ENCODE data around the gene LAMTOR1.
A peak's percentile ranks its signal among the peaks of the same experiment; 100 is the strongest.

Gene LAMTOR1

GRCh38 chr11:72078477-72078876 is 24.6 kb downstream of the LAMTOR1 start:
- peak overlapping the region in 1 of 2 donors; percentile 75 for H3K4me3 ChIP-seq (replicated peaks in 1 of 2; ENCODE audit: low read depth in 2 of 2, low read length in 2 of 2)
- no peak for TF ChIP-seq CTCF (IDR thresholded peaks at IDR 0.05; ENCODE audit: low read depth, low read length)
- peak in 1 of 2 donors; percentile 45 for DNase-seq (ENCODE audit: low read depth in 2 of 2)

GRCh38 chr11:72075756-72076155 is 27.3 kb downstream of the LAMTOR1 start:
- no peak overlapping the region for H3K4me3 ChIP-seq (replicated peaks in 1 of 2; ENCODE audit: low read depth in 2 of 2, low read length in 2 of 2)
- no peak for DNase-seq (ENCODE audit: low read depth in 2 of 2)
- TF ChIP-seq CTCF (IDR thresholded peaks at IDR 0.05; ENCODE audit: low read depth, low read length), result no peak

GRCh38 chr11:72075109-72075508 is 28.0 kb downstream of the LAMTOR1 start:
- no peak for TF ChIP-seq CTCF (IDR thresholded peaks at IDR 0.05; ENCODE audit: low read depth, low read length)
- no peak overlapping the region for H3K4me3 ChIP-seq (replicated peaks in 1 of 2; ENCODE audit: low read depth in 2 of 2, low read length in 2 of 2)
- peak in 1 of 2 donors; percentile 26 for DNase-seq (ENCODE audit: low read depth in 2 of 2)

- H3K4me3 ChIP-seq (replicated peaks in 1 of 2; ENCODE audit: low read depth in 2 of 2, low read length in 2 of 2), result peak overlapping the region in 1 of 2 donors; percentile 0
- no peak for TF ChIP-seq CTCF (IDR thresholded peaks at IDR 0.05; ENCODE audit: low read depth, low read length)
- peak; percentile 78 to 85 for DNase-seq (ENCODE audit: low read depth in 2 of 2)
Observed at GRCh38 chr11:72072348-72072747, 30.7 kb downstream of the LAMTOR1 start.

GRCh38 chr11:72070491-72070890 is 32.6 kb downstream of the LAMTOR1 start:
- TF ChIP-seq CTCF (IDR thresholded peaks at IDR 0.05; ENCODE audit: low read depth, low read length), result no peak
- DNase-seq (ENCODE audit: low read depth in 2 of 2), result no peak
- H3K4me3 ChIP-seq (replicated peaks in 1 of 2; ENCODE audit: low read depth in 2 of 2, low read length in 2 of 2), result no peak overlapping the region

- DNase-seq (ENCODE audit: low read depth in 2 of 2), result peak; percentile 82 to 91
- H3K4me3 ChIP-seq (replicated peaks in 1 of 2; ENCODE audit: low read depth in 2 of 2, low read length in 2 of 2), result peak overlapping the region in 1 of 2 donors; percentile 0
Observed at GRCh38 chr11:72069787-72070251, 33.3 kb downstream of the LAMTOR1 start.

More at GRCh38 chr11:72069787-72070251, 33.3 kb downstream of the LAMTOR1 start:
- TF ChIP-seq CTCF (IDR thresholded peaks at IDR 0.05; ENCODE audit: low read depth, low read length), result no peak
